Progenitor cell of endocrine pancreas (in vitro differentiated cells): ENCODE measurements around the gene NOX3. TPM values are rescaled to one million over a fixed set of nuclear protein-coding genes. Genes with fewer than 3 reads are reported as not detected.

Experiments
- DNase-seq: peaks from one replicate; pipeline ENCODE4 v3.0.0; 2021; ENCODE audit warnings: low spot score; ENCODE audit not compliant: unreplicated experiment
- H3K27ac Mint-ChIP-seq: 2 replicates; pipeline ENCODE4 v1.8.0; 2021; ENCODE audit warnings: mild to moderate bottlenecking, moderate library complexity, mixed read lengths
- H3K27me3 Mint-ChIP-seq: 2 replicates; pipeline ENCODE4 v1.8.0; 2021; ENCODE audit warnings: mixed read lengths
- H3K36me3 Mint-ChIP-seq: 2 replicates; pipeline ENCODE4 v1.8.0; 2022; ENCODE audit warnings: mixed read lengths; ENCODE audit not compliant: insufficient read depth
- H3K4me1 Mint-ChIP-seq: 2 replicates; pipeline ENCODE4 v1.8.0; 2021; ENCODE audit warnings: low read depth, mixed read lengths
- H3K4me3 Mint-ChIP-seq: 2 replicates; pipeline ENCODE4 v1.8.0; 2021; ENCODE audit warnings: low read depth, mild to moderate bottlenecking, moderate library complexity, mixed read lengths
- H3K9me3 Mint-ChIP-seq: 2 replicates; pipeline ENCODE4 v1.8.0; 2021; ENCODE audit warnings: low read depth, mixed read lengths
- CTCF ChIP-seq: fragments of 200-600 bp; sonication (generic); IDR thresholded peaks from one replicate; pipeline ENCODE4 v1.5.0; 2021; ENCODE audit warnings: antibody characterized with exemption, mild to moderate bottlenecking; ENCODE audit not compliant: unreplicated experiment
- total RNA-seq: library from RNA; stranded (reverse); gene quantifications from 2 replicates; pipeline ENCODE4 v1.2.1, GENCODE V29; 2021

Gene NOX3
- total RNA-seq, 1 donor from 2014 or later: not detected

- Mint-ChIP-seq H3K27ac (no peak overlapping the region), H3K4me1 (peaks cover 6% of the 10 kb centered on the region), H3K36me3 (no peaks in the 10 kb centered on the region), H3K4me3 (no peak overlapping the region), H3K9me3 (no peaks in the 10 kb centered on the region), H3K27me3 (peaks cover 7% of the 10 kb centered on the region)
- no peak for DNase-seq
- no peak for TF ChIP-seq CTCF
Observed at GRCh38 chr6:155449450-155450239, 6.0 kb downstream of the NOX3 start.

- Mint-ChIP-seq H3K4me3 (no peak overlapping the region), H3K36me3 (no peaks in the 10 kb centered on the region), H3K27me3 (peaks cover 7% of the 10 kb centered on the region), H3K4me1 (peaks cover 6% of the 10 kb centered on the region), H3K27ac (no peak overlapping the region), H3K9me3 (no peaks in the 10 kb centered on the region)
- DNase-seq: no peak
- TF ChIP-seq CTCF: no peak
Observed at GRCh38 chr6:155448668-155449449, 6.8 kb downstream of the NOX3 start.

- Mint-ChIP-seq H3K4me3 (no peak overlapping the region), H3K36me3 (no peaks in the 10 kb centered on the region), H3K4me1 (peaks cover 6% of the 10 kb centered on the region), H3K27me3 (peaks cover 7% of the 10 kb centered on the region), H3K9me3 (no peaks in the 10 kb centered on the region), H3K27ac (no peak overlapping the region)
- TF ChIP-seq CTCF: no peak
- no peak for DNase-seq
Observed at GRCh38 chr6:155447949-155448348, 7.7 kb downstream of the NOX3 start.

GRCh38 chr6:155444952-155445903 lies 10.4 kb downstream of the NOX3 start:
- Mint-ChIP-seq H3K9me3 (no peaks in the 10 kb centered on the region), H3K27me3 (peaks cover 7% of the 10 kb centered on the region), H3K4me1 (peaks cover 11% of the 10 kb centered on the region), H3K4me3 (no peak overlapping the region), H3K36me3 (no peaks in the 10 kb centered on the region), H3K27ac (no peak overlapping the region)
- no peak for TF ChIP-seq CTCF
- no peak for DNase-seq
